H9 (cell line): ENCODE results near the gene LRIT1. TPM values are rescaled to one million over a fixed set of nuclear protein-coding genes. Genes with fewer than 3 reads are reported as not detected.

Source experiments
- DNase-seq: peaks from one replicate; pipeline ENCODE4 v3.0.0-alpha.2; 2017
- H2AFZ ChIP-seq: one replicate; pipeline ENCODE4 v1.6.1; 2013; ENCODE audit warnings: mild to moderate bottlenecking, low read length, control low read depth, moderate library complexity
- H2AK5ac ChIP-seq: 2 replicates; pipeline ENCODE4 v1.6.1; 2013; ENCODE audit warnings: low read length, control low read depth, mixed read lengths; ENCODE audit not compliant: insufficient read length
- H2BK120ac ChIP-seq: one replicate; pipeline ENCODE4 v1.6.1; 2013; ENCODE audit warnings: low read depth, mild to moderate bottlenecking, low read length, control low read depth, inconsistent platforms; ENCODE audit not compliant: poor library complexity, severe bottlenecking
- H2BK12ac ChIP-seq: 2 replicates; pipeline ENCODE4 v1.6.1; 2013; ENCODE audit warnings: low read length, control low read depth, mixed read lengths, low read depth; ENCODE audit not compliant: insufficient read length
- H2BK15ac ChIP-seq: 2 replicates; pipeline ENCODE4 v1.6.1; 2013; ENCODE audit warnings: low read depth, low read length, control low read depth
- H2BK20ac ChIP-seq: one replicate; pipeline ENCODE4 v1.6.1; 2013; ENCODE audit warnings: low read depth, mild to moderate bottlenecking, low read length, control low read depth, inconsistent platforms; ENCODE audit not compliant: poor library complexity, severe bottlenecking
- H2BK5ac ChIP-seq: 2 replicates; pipeline ENCODE4 v1.6.1; 2013; ENCODE audit warnings: low read length, control low read depth, mixed read lengths; ENCODE audit not compliant: insufficient read length
- H3K14ac ChIP-seq: 2 replicates; pipeline ENCODE4 v1.6.1; 2013; ENCODE audit warnings: low read length, control low read depth; ENCODE audit not compliant: insufficient read depth
- H3K18ac ChIP-seq: 2 replicates; pipeline ENCODE4 v1.6.1; 2013; ENCODE audit warnings: low read depth, mild to moderate bottlenecking, mixed read lengths, low read length, control low read depth; ENCODE audit not compliant: insufficient read length
- H3K23ac ChIP-seq: 2 replicates; pipeline ENCODE4 v1.6.1; 2013; ENCODE audit warnings: low read length, control low read depth, mixed read lengths, low read depth; ENCODE audit not compliant: insufficient read length
- H3K23me2 ChIP-seq: 2 replicates; pipeline ENCODE4 v1.6.1; 2013; ENCODE audit warnings: low read depth, mild to moderate bottlenecking, mixed read lengths, low read length, control low read depth; ENCODE audit not compliant: insufficient read length, poor library complexity, severe bottlenecking
- H3K27ac ChIP-seq: 2 replicates; pipeline ENCODE4 v1.5.1; 2013; ENCODE audit warnings: low read length, control low read depth, mixed read lengths, low read depth; ENCODE audit not compliant: insufficient read length
- H3K27me3 ChIP-seq: 2 replicates; pipeline ENCODE4 v1.6.1; 2013; ENCODE audit warnings: low read length, control low read depth, inconsistent platforms; ENCODE audit not compliant: insufficient read depth
- H3K4ac ChIP-seq: 2 replicates; pipeline ENCODE4 v1.6.1; 2013; ENCODE audit warnings: low read depth, mild to moderate bottlenecking, control low read depth, inconsistent platforms, low read length, moderate library complexity
- H3K4me1 ChIP-seq: 2 replicates; pipeline ENCODE4 v1.6.1; 2013; ENCODE audit warnings: low read length, control low read depth, inconsistent platforms; ENCODE audit not compliant: insufficient read depth
- H3K4me2 ChIP-seq: 2 replicates; pipeline ENCODE4 v1.6.1; 2013; ENCODE audit warnings: low read length, control low read depth, mixed read lengths; ENCODE audit not compliant: insufficient read length, insufficient read depth
- H3K56ac ChIP-seq: 2 replicates; pipeline ENCODE4 v1.6.1; 2013; ENCODE audit warnings: low read depth, mild to moderate bottlenecking, mixed read lengths, low read length, control low read depth; ENCODE audit not compliant: insufficient read length
- H3K79me1 ChIP-seq: 2 replicates; pipeline ENCODE4 v1.6.1; 2013; ENCODE audit warnings: low read depth, mild to moderate bottlenecking, moderate library complexity, low read length, control low read depth, inconsistent platforms; ENCODE audit not compliant: insufficient read depth, poor library complexity, severe bottlenecking
- H3K79me2 ChIP-seq: 2 replicates; pipeline ENCODE4 v1.6.1; 2013; ENCODE audit warnings: low read length, control low read depth, inconsistent platforms; ENCODE audit not compliant: insufficient read depth
- H3K9ac ChIP-seq: 2 replicates; pipeline ENCODE4 v1.6.1; 2013; ENCODE audit warnings: low read length, control low read depth, mixed read lengths; ENCODE audit not compliant: insufficient read length; ENCODE audit errors: extremely low read depth
- H3K9me3 ChIP-seq: one replicate; pipeline ENCODE4 v1.6.1; 2013; ENCODE audit warnings: low read depth, low read length, inconsistent platforms; ENCODE audit not compliant: control insufficient read depth
- H3T11ph ChIP-seq: one replicate; pipeline ENCODE4 v1.6.1; 2013; ENCODE audit warnings: mild to moderate bottlenecking, low read length, control low read depth, inconsistent platforms
- H4K20me1 ChIP-seq: one replicate; pipeline ENCODE4 v1.6.1; 2013; ENCODE audit not compliant: control insufficient read depth, insufficient read length, insufficient read depth
- H4K5ac ChIP-seq: 2 replicates; pipeline ENCODE4 v1.6.1; 2013; ENCODE audit warnings: low read depth, mild to moderate bottlenecking, mixed read lengths, low read length, control low read depth; ENCODE audit not compliant: insufficient read length
- H4K8ac ChIP-seq: replicated peaks from 2 replicates; pipeline ENCODE4 v1.6.1; 2013; ENCODE audit warnings: low read length, control low read depth, mixed read lengths, low read depth; ENCODE audit not compliant: insufficient read length
- H4K91ac ChIP-seq: 2 replicates; pipeline ENCODE4 v1.6.1; 2013; ENCODE audit warnings: low read depth, mild to moderate bottlenecking, moderate library complexity, mixed read lengths, low read length, control low read depth; ENCODE audit not compliant: insufficient read length
- H3K27ac Mint-ChIP-seq, 3 experiments: 2 replicates in 2 of 3; 3 replicates in 1 of 3; pipeline ENCODE4 v1.8.0; 2020 to 2021; ENCODE audit warnings: mixed read lengths in 3 of 3, mild to moderate bottlenecking in 1 of 3, moderate library complexity in 1 of 3
- H3K27me3 Mint-ChIP-seq: 2 replicates; pipeline ENCODE4 v1.8.0; 2021; ENCODE audit warnings: low read depth, mild to moderate bottlenecking, moderate library complexity, mixed read lengths
- H3K36me3 Mint-ChIP-seq, 3 experiments: 2 replicates in 2 of 3; 3 replicates in 1 of 3; pipeline ENCODE4 v1.8.0; 2020 to 2021; ENCODE audit warnings: low read depth in 3 of 3, mixed read lengths in 3 of 3; ENCODE audit not compliant: insufficient read depth in 1 of 3
- H3K4me1 Mint-ChIP-seq, 2 experiments: 2 replicates each; pipeline ENCODE4 v1.8.0; 2020; ENCODE audit warnings: mixed read lengths in 2 of 2
- H3K4me3 Mint-ChIP-seq, 2 experiments: 2 replicates in 1 of 2; 3 replicates in 1 of 2; pipeline ENCODE4 v1.8.0; 2020 to 2021; ENCODE audit warnings: mild to moderate bottlenecking in 2 of 2, mixed read lengths in 2 of 2, moderate library complexity in 1 of 2
- H3K9me3 Mint-ChIP-seq, 2 experiments: 2 replicates in 1 of 2; 3 replicates in 1 of 2; pipeline ENCODE4 v1.8.0; 2020; ENCODE audit warnings: mild to moderate bottlenecking in 2 of 2, mixed read lengths in 2 of 2, moderate library complexity in 1 of 2
- WGBS: extraction: QIAGEN DNeasy Blood & Tissue Kit; methylation state at CpG from one replicate; pipeline ENCODE4 v1.1.7; 2013; ENCODE audit warnings: missing lambda C conversion rate, low lambda C conversion rate, mixed read lengths; ENCODE audit not compliant: insufficient read length; ENCODE audit errors: extremely low coverage; 5-methylcytosine and 5-hydroxymethylcytosine counted together
- total RNA-seq: library from RNA; stranded (reverse); gene quantifications from 2 replicates; pipeline ENCODE4 v1.2.1, GENCODE V29; 2021
- TF ChIP-seq, protein P1 (sequence below): fragments of 200-600 bp; sonication (generic); conservative IDR thresholded peaks from 3 replicates; pipeline ENCODE4 v1.8.0; 2021; ENCODE audit warnings: antibody characterized with exemption, mild to moderate bottlenecking

LRIT1 gene
- total RNA-seq, 1 experiment from 2014 or later, result not detected

DNA sequence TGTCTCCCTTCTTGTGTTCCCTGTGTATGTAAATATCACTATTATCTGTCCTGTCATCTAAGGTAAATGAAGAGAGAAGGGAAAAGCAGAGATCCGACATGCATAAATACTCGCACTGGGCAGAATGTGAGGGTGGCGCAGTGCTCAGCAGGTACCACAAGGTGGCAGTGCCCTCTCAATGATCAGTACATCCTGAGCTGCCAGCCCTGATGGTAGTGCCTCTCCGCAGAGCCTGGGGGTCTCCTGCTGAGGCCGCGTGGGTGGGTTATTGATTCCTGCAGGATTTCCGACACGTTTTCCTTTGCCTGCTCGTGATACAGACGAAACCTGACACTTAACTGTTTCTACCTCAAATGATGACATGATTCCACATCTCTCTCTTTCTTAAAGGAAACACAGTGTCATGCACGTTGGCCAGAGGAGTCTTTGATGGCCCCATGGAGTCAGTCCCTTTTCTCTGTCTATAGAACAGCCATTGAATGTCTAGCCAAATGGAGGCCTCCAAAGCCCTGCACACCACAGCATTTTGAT is 23.3 kb upstream of the LRIT1 start:
- Histone ChIP-seq H2BK12ac (no peak overlapping the region), H3K79me1 (no peaks in the 10 kb centered on the region), H4K91ac (no peak overlapping the region), H2BK5ac (no peak overlapping the region), H2BK20ac (no peak overlapping the region), H3K27ac (no peak overlapping the region), H3K14ac (no peak overlapping the region), H4K20me1 (no peaks in the 10 kb centered on the region), H3K4ac (no peak overlapping the region), H2AK5ac (no peak overlapping the region), H4K8ac (no peak overlapping the region), H4K5ac (no peak overlapping the region), H3T11ph (no peak overlapping the region), H2BK120ac (no peak overlapping the region), H3K4me2 (peak overlapping the region; percentile 7), H3K56ac (no peak overlapping the region), H3K23me2 (no peaks in the 10 kb centered on the region), H3K27me3 (no peaks in the 10 kb centered on the region), H3K9me3 (no peaks in the 10 kb centered on the region), H3K4me1 (no peaks in the 10 kb centered on the region; the same call in 1 of the 2 replicates), H3K18ac (no peak overlapping the region), H2AFZ (no peak overlapping the region), H3K9ac (no peak overlapping the region), H3K79me2 (no peaks in the 10 kb centered on the region), H2BK15ac (no peak overlapping the region), H3K23ac (no peak overlapping the region)
- peak; percentile 78 for DNase-seq
- H3K27ac Mint-ChIP-seq, result no peak overlapping the region
- H3K9me3 Mint-ChIP-seq, result no peaks in the 10 kb centered on the region
- TF ChIP-seq, protein P1, sequence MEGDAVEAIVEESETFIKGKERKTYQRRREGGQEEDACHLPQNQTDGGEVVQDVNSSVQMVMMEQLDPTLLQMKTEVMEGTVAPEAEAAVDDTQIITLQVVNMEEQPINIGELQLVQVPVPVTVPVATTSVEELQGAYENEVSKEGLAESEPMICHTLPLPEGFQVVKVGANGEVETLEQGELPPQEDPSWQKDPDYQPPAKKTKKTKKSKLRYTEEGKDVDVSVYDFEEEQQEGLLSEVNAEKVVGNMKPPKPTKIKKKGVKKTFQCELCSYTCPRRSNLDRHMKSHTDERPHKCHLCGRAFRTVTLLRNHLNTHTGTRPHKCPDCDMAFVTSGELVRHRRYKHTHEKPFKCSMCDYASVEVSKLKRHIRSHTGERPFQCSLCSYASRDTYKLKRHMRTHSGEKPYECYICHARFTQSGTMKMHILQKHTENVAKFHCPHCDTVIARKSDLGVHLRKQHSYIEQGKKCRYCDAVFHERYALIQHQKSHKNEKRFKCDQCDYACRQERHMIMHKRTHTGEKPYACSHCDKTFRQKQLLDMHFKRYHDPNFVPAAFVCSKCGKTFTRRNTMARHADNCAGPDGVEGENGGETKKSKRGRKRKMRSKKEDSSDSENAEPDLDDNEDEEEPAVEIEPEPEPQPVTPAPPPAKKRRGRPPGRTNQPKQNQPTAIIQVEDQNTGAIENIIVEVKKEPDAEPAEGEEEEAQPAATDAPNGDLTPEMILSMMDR, result peak; percentile 97
- H3K27me3 Mint-ChIP-seq, result peaks cover 4% of the 10 kb centered on the region
- H3K4me3 Mint-ChIP-seq, result peak overlapping the region in 1 of 2 experiments; percentile 1; a peak in 1 of 5 replicates
- WGBS, result no CpG with 5 or more reads among the region's 11 CpGs
- no peaks in the 10 kb centered on the region; a peak in 1 of 7 replicates for H3K36me3 Mint-ChIP-seq
- H3K4me1 Mint-ChIP-seq, result peaks cover 17 to 19% of the 10 kb centered on the region in 2 experiments
